NCI-H774 (cell line): Measurements from ENCODE around the gene FARSA.
"Not testable (repeated sequence)": the region's sequence is repeated elsewhere in the genome, so short reads cannot be mapped to it uniquely, and the experiment has no call there.

Experiments
- DNase-seq: peaks from one replicate; lab custom pipeline; 2025; lab: John Stamatoyannopoulos, UW

The FARSA gene

DNA sequence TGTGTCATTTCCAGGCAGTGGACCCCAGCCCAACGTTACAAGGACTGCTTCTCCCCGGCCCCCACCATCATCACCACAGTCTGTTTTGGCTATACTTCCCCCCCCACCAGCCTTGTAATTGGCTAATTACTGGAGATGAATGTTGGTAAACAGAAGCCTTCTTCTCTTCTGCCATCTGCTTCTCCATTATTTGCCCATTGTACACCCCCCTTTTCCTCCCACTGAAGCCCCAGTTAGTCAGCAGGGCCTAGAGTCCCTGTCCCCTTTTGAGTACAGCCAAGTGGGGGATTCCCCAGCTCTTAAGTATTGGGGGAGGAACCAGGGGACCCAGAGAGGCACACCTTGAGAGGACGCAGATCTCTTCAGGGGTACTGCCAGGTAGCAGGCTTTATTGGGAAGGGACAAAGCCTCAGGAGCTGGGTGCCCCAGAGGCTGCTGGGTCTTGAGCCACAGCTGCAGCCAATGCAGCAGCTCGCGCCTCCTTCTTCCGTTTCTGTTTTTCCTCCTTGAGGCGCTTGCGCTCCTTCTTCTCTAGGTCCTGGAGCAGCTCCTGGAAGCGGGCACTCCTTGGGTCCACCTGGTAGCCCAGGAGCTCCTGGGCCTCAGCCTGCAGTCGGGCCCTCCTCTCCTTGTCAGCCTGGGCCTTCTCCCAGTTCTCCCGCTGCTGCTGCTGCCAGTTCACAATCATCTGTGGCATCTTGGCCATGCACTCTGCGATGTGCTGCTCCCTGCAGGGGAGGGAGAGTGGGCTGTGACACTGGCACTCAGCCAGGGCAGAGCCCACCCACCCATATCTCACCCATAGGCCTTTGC is 20.5 kb upstream of the FARSA start:
- DNase-seq: no peak

DNA sequence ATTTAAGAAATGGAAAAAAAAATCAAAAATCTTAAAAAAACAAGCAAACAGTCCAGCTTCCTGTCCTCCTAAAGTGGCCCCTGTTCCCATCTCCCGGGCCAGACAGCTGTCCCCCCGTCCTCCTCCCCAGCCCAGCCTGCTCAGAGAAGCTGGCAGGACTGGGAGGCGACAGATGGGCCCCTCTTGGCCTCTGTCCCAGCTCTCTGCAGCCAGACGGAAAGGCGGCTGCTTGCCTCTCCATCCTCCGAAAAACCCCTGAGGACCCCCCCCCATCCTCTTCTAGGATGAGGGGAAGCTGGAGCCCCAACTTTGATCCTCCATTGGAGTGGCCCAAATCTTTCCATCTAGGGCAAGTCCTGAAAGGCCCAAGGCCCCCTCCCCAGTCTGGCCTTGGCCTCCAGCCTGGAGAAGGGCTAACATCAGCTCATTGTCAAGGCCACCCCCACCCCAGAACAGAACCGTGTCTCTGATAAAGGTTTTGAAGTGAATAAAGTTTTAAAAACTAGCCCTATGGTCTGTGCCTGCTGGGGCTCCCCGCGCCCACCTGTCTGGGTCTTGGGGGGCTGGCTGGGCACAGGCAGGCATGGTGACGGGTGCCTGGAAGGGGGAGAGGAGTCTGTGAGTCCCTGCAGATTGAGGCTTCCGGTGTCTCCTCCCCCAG is 19.8 kb upstream of the FARSA start:
- no peak for DNase-seq

DNA sequence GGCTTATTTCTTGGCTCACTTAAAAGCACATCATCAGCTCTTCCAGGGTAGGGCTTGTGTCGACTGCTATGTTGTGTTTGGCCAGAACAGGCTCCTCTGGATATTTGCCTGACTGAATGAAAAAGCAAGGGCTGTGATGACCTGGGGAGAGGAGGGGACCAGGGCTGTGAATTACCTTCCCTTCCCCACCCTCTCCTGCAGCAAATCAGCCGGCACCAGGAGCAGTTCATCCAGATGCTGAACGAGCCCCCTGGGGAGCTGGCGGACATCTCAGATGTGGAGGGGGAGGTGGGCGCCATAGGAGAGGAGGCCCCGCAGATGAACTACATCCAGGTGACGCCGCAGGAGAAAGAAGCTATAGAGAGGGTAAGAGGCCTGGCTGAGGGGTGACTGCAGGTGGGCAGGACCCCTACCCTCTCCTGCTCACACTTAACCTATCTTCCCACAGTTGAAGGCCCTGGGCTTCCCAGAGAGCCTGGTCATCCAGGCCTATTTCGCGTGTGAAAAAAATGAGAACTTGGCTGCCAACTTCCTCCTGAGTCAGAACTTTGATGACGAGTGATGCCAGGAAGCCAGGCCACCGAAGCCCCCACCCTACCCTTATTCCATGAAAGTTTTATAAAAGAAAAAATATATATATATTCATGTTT is 19.1 kb upstream of the FARSA start:
- no peak for DNase-seq

DNA sequence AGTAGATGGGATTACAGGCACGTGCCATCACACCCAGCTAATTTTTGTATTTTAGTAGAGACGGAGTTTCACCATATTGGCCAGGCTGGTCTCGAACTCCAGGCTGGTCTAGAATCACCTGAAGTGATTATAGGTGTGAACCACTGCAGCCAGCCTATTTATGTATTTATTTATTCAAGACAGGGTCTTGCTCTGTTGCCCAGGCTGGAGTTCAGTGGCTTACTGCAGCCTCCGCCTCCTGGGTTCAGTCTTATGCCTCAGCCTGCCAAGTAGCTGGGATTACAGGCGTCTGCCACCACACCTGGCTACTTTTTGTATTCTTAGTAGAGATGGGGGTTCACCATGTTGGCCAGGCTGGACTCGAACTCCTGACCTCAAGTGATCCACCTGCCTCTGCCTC is 18.5 kb upstream of the FARSA start:
- not testable (repeated sequence) for DNase-seq

DNA sequence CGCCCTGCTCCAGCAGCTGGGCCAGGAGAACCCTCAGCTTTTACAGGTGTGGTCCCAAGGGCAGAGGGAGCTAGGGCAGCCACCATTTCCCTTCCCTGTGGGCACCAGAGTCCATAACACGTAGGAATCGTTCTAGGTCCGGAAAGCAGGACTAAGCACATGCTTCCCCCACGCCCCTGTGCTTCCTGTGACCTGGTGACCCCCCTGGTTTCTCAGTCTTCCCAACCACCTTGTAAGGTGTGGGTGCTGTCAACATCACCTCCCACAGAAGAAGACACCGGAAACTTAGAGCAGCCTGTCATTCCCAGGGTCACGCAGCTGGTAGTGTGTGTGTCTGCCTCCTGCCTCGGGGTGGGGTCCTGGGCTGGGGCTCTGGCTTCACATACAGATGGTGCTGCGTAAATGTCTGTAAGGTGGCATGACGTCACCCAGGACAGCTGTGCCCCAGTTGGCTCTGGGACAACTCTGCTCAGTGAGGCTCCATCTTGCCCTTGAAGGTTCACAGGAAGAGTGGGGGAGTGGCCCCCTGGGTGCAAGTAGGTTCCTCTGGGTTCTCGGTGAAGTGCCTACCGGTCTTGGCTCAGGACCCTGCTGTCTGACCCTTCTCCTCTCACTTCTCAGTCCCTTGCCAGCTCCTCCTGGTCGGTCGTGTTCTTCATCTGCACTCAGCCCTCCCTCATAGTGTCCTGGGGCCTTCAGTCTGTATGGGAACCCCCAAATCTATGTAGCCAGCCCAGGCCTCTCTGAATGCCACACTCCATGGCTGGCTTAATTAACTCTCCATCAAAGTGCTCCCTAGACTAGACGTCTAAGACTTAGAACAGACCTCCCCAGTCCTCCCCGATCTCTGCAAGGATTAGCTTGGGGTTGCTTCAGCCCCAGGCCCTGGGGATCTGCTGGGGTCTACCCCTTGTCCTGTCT is 16.1 kb upstream of the FARSA start:
- no peak for DNase-seq

DNA sequence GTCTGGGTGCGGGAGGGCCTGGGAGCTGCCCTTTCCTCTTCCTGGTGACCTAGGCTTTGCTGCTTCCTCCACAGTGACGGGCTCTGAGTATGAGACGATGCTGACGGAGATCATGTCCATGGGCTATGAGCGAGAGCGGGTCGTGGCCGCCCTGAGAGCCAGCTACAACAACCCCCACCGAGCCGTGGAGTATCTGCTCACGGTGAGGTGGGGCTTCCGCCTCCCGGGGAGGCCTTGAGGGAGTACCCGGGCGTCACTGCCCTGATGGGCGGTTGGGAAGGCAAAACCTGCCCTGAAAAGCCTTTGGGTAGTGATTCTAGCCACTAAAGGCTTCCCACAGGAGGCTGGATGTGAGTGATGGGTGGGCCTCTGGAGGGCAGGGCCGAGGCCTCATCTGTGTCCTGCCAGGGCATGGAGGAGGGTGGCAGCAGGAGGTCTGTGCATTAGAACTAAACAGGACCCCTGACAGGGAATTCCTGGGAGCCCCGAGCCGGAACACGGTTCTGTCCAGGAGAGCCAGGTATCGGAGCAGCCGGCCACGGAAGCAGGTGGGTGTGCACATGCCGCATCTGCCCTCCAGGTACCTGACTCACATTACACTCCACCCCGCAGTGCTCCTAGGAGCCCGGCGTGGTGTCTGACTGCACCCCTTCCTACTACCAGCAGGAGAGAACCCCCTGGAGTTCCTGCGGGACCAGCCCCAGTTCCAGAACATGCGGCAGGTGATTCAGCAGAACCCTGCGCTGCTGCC is 15.3 kb upstream of the FARSA start:
- DNase-seq: no peak

DNA sequence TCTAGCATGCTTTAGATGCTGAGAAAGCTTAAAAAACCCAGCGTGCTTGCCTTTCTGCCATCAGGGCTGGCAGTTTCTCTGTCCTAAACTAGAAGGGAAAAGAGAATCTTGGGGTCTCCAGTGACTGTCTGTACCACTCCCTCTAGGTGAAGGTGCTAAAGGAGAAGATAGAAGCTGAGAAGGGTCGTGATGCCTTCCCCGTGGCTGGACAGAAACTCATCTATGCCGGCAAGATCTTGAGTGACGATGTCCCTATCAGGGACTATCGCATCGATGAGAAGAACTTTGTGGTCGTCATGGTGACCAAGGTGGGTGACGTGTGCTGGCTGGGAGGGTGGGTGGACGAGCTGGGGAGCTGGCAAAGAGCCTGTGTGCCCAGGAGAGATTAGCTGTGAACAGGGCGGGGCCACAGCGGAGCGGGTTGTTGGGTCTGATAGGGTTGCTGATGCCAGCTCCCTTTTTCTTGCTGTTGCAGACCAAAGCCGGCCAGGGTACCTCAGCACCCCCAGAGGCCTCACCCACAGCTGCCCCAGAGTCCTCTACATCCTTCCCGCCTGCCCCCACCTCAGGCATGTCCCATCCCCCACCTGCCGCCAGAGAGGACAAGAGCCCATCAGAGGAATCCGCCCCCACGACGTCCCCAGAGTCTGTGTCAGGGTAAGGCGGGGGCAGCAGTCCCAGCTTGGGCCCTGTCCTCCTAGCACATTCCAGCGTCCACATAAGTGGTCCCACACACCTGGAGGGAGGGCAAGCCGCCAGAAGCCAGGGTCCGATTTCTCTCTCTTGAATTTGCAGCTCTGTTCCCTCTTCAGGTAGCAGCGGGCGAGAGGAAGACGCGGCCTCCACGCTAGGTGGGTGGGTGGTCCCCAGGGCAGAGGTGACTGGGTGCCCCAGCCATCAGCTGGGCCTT is 14.4 kb upstream of the FARSA start:
- DNase-seq: no peak

DNA sequence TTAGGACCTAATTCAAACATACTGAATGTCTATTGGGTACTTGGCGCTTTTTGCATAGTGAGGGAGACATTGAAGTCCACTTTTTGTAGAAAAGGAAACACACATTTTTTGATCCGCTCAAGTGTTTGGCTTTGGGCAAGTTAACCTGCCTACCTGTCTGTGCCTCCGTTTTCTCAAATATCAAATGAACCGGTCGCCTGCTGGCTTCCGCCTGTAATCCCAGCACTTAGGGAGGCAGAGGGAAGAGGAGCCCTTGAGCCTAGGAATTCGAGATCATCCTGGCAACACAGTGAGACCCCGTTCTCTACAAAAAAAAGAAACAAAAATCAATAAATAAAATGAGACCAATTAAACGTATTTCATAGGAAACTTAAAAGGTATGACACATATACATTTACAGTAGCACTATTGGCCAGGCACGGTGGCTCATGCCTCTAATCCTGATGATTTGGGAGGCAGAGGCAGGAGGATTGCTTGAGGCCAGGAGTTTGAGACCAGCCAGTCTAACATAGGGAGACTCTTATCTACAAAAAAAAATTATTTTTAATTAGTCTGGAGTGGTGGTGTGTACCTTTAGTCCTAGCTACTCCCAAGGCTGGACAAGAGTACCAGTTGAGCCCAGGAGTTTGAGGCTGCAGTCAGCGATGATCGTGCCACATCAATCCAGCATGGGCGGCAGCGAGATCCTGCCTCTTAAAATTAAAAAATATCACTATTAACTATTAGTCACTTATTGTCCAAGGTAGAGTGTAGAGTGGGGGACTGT is 13.4 kb upstream of the FARSA start:
- DNase-seq: no peak

DNA sequence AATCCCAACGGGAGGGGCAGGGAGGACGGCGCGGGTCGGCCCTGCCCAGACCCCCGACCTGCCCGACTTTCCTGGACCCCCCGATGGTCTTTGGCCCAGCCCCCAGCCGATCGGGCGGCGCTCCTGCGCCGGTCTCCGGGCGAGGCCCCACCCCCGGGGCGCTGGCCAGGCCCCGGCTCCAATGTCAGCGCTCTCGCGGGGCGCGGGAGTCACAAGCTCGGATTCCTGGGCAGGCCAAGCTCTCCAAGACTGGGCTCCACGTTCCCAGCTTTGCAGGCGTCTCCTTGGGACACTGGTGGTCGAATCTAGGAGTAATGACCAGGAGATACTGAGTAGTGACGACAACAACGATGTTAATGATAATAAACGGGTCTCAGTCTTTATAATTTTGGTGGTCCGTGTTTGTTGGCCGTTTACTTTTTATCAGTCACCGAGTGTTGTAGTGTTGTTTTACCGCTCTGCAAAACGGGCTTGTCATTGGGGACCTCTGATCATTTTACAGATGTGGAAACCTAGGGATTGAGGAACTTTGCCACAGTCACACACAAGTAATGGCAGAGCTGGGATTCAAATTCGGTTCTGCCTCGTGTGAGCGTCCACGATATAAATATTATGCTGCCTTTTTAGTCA is 12.7 kb upstream of the FARSA start:
- DNase-seq: peak; percentile 14

DNA sequence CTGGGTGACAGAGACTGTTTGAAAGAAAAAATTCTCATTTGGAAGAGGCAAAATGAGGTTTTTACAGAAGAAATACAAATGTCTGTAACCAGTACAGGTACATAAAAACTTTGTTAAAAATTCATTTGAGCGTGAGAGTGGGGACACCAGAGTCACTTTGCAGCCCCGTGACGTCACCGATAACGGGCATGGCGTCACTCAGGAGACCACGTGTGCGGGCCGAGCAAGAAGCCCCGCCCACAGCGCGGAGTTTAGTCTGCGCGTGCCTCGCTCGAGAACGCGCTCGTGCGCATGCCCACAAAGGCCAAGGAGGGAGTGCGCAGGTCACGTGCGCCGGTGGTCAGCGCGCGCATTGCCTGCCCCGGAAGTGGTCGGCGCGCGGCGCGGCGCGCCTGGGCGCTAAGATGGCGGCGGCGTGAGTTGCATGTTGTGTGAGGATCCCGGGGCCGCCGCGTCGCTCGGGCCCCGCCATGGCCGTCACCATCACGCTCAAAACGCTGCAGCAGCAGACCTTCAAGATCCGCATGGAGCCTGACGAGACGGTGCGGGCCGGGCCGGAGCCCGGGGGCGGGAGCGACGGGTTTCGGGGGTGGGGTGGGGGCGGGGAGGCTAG is 12.1 kb upstream of the FARSA start, which contains the start of gene RAD23A:
TSS of gene RAD23A (plus strand) at position 384 of the 613 bp plus-strand sequence. CDS start at position 471, 87 bp downstream.
- DNase-seq: peak; percentile 96

DNA sequence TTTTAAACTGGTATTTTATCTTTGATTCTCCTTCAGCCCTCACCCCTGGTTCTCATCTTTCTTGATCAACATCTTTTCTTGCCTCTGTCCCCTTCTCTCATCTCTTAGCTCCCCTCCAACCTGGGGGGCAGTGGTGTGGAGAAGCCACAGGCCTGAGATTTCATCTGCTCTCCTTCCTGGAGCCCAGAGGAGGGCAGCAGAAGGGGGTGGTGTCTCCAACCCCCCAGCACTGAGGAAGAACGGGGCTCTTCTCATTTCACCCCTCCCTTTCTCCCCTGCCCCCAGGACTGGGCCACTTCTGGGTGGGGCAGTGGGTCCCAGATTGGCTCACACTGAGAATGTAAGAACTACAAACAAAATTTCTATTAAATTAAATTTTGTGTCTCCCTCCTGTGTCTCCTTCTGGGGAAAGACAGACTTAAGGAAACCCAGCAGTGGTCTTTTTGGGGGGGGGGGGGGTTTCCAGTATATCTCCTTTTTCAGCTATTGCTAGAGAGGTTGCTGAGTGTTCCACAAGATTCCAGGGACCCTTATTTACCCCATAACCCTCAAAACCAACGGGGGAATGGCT is 10.7 kb upstream of the FARSA start:
- no peak for DNase-seq

DNA sequence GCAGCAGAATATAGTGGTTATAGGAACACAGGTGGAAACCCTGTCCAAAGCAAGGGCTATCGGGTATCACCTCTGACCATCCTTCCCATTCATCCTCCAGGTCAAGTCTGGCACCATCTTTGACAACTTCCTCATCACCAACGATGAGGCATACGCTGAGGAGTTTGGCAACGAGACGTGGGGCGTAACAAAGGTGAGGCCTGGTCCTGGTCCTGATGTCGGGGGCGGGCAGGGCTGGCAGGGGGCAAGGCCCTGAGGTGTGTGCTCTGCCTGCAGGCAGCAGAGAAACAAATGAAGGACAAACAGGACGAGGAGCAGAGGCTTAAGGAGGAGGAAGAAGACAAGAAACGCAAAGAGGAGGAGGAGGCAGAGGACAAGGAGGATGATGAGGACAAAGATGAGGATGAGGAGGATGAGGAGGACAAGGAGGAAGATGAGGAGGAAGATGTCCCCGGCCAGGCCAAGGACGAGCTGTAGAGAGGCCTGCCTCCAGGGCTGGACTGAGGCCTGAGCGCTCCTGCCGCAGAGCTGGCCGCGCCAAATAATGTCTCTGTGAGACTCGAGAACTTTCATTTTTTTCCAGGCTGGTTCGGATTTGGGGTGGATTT is 10.0 kb upstream of the FARSA start:
- DNase-seq: no peak

DNA sequence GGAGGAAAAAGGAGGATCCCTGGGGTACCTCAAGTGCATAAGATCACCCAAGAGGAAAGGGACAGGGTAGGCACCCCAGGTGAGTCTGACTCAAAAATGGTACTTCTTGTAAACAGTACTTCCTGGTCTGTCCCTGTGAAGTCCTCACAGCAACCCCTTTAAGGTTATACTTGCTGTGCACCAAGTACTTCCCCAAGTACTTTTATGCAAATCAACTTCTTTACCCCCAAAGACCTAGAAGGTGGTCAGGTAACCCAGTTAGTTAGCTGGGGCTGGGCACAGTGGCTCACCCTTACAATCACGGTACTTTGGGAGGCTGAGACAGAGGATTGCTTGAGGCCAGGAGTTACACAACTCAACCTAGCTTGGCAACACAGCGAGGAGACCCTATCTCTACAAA is 7.4 kb upstream of the FARSA start:
- DNase-seq: no peak

DNA sequence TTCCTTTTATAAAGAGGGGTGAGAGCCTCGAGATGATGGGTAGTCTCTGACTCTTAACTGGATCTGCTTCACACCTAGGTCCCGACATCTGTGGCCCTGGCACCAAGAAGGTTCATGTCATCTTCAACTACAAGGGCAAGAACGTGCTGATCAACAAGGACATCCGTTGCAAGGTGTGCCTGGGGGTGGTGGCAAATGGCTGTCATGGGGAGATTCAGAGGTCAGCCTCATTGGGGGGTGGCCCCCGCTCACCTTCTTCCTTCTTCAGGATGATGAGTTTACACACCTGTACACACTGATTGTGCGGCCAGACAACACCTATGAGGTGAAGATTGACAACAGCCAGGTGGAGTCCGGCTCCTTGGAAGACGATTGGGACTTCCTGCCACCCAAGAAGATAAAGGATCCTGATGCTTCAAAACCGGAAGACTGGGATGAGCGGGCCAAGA is 6.5 kb upstream of the FARSA start:
- DNase-seq: no peak

DNA sequence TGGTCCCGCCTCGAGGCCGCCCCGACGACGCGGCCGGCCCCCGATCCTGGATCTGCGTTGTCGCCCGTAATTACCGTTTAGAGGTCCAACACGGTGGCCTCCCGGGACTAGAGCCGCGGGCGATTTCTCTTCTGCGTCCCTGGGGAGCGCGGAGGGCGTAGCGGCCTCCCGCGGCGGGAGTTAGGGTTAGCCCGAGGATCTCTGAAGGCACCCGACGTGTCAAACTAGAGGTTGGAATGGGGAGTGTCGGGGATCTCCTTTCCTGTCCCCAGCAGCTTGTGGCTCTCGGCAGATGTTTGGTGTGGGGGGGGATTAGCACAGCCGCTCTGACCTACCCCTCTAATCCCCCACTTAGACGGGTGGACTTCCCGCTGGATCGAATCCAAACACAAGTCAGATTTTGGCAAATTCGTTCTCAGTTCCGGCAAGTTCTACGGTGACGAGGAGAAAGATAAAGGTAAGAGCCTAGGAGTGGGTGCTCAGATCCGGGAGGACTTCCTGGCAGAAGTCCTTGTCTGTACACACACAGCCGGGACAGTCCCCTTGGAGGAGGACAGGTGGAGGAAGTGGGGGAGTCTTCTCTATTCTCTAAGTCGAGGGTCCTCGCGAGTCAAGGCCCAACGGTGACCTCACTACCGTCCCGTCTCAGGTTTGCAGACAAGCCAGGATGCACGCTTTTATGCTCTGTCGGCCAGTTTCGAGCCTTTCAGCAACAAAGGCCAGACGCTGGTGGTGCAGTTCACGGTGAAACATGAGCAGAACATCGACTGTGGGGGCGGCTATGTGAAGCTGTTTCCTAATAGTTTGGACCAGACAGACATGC is 5.5 kb upstream of the FARSA start:
- no peak for DNase-seq

DNA sequence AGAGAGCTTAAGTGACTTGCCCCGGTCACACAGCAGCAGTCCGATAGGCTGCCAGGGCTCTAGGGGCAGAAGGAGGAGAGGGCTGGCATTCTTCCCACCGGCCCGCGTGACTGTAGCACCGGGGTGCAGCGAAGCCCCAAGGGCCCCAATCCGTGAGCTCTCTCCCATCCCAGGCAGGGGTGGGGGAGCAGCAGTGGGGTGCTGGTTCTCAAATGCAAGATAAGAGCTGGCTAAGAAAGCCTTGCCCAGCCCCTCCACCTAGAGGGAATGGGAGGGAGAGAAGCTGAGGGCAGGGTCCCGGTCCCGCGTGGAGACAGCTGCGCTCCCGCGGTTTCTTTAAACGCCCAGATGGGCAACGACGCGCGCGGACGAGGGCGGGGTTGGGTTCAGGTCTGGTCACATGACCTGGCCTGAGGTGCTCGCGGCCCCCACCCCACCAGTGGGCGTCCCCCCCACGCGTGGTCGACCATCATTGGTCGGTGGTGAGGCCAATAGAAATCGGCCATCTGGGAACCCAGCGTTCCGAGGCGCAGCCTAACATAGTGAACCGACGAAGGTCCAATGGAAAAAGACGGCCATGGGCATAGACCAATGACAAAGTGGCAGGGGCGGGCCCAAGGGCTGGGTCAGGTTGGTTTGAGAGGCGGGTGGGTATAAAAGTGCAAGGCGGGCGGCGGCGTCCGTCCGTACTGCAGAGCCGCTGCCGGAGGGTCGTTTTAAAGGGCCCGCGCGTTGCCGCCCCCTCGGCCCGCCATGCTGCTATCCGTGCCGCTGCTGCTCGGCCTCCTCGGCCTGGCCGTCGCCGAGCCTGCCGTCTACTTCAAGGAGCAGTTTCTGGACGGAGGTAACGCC is 4.6 kb upstream of the FARSA start, which contains the start of gene CALR:
TSS of gene CALR (plus strand) at position 683 of the 852 bp plus-strand sequence. CDS start at position 754, 71 bp downstream.
- DNase-seq: peak; percentile 98
